CD4-positive, alpha-beta memory T cell (primary cell): ENCODE measurements around the gene OPCML. TPM values are rescaled to one million over a fixed set of nuclear protein-coding genes. Genes with fewer than 3 reads are reported as not detected.

Experiments used
- CTCF ChIA-PET: fragments of 350-600 bp; sonication (Branson Sonifier 250); formaldehyde crosslinking; loops from one replicate; lab custom pipeline; 2021; ENCODE audit warnings: inconsistent platforms; ENCODE audit not compliant: partially characterized antibody; lab: Charles Lee
- POLR2A ChIA-PET: fragments of 350-600 bp; sonication (Branson Sonifier 250); formaldehyde crosslinking; loops from one replicate; lab custom pipeline; 2021; ENCODE audit not compliant: partially characterized antibody; lab: Charles Lee
- DNase-seq, 5 donors: peaks; one replicate each; pipeline versions ENCODE4 v3.0.0 to v3.0.0-alpha.2; 2020 to 2022; ENCODE audit warnings: mixed read lengths in 1 of 5
- H3K27ac ChIP-seq: one replicate; pipeline ENCODE4 v1.7.0; 2013; ENCODE audit warnings: low read depth, low read length
- H3K27me3 ChIP-seq: 2 replicates; pipeline ENCODE4 v1.7.0; 2013; ENCODE audit warnings: mild to moderate bottlenecking, low read length, moderate library complexity; ENCODE audit not compliant: insufficient read depth
- H3K36me3 ChIP-seq: 2 replicates; pipeline ENCODE4 v1.7.0; 2013; ENCODE audit warnings: mild to moderate bottlenecking, low read length, moderate library complexity; ENCODE audit not compliant: insufficient read depth
- H3K4me1 ChIP-seq: 2 replicates; pipeline ENCODE4 v1.7.0; 2013; ENCODE audit warnings: mild to moderate bottlenecking, low read length, moderate library complexity; ENCODE audit not compliant: insufficient read depth
- H3K4me3 ChIP-seq, 2 donors: one replicate each; pipeline ENCODE4 v1.7.0; 2013; ENCODE audit warnings: low read length in 2 of 2, mild to moderate bottlenecking in 1 of 2
- H3K9me3 ChIP-seq, 2 donors: one replicate each; pipeline ENCODE4 v1.7.0; 2013; ENCODE audit warnings: low read length in 2 of 2, control low read depth in 1 of 2; ENCODE audit not compliant: control insufficient read depth in 1 of 2
- H3K27ac Mint-ChIP-seq, 7 donors: one replicate each; pipeline ENCODE4 v1.8.0; 2020 to 2021; ENCODE audit warnings: mixed read lengths in 7 of 7, mild to moderate bottlenecking in 6 of 7, inconsistent platforms in 3 of 7, moderate library complexity in 3 of 7
- H3K27me3 Mint-ChIP-seq, 2 donors: one replicate each; pipeline ENCODE4 v1.8.0; 2020 to 2021; ENCODE audit warnings: mixed read lengths in 2 of 2
- H3K36me3 Mint-ChIP-seq, 2 donors: one replicate each; pipeline ENCODE4 v1.8.0; 2020 to 2021; ENCODE audit warnings: mixed read lengths in 2 of 2, inconsistent platforms in 1 of 2, mild to moderate bottlenecking in 1 of 2
- H3K4me1 Mint-ChIP-seq, 4 donors: one replicate each; pipeline ENCODE4 v1.8.0; 2020 to 2021; ENCODE audit warnings: mixed read lengths in 4 of 4, mild to moderate bottlenecking in 1 of 4
- H3K4me3 Mint-ChIP-seq, 8 donors: one replicate each; pipeline ENCODE4 v1.8.0; 2020 to 2021; ENCODE audit warnings: mixed read lengths in 8 of 8, mild to moderate bottlenecking in 7 of 8, moderate library complexity in 6 of 8, inconsistent platforms in 3 of 8
- H3K9me3 Mint-ChIP-seq, 8 donors: one replicate each; pipeline ENCODE4 v1.8.0; 2020 to 2021; ENCODE audit warnings: mixed read lengths in 8 of 8, mild to moderate bottlenecking in 5 of 8, inconsistent platforms in 3 of 8, moderate library complexity in 1 of 8
- intact Hi-C: fragments of 100-400 bp; cut with micrococcal nuclease; formaldehyde crosslinking; loops from one replicate; pipeline ENCODE4 v1.15.1; 2023
- polyA plus RNA-seq, 2 donors: library from polyadenylated mRNA; unstranded; fragments of 300-500 nt; fragmentation: Illumina TruSeq; gene quantifications; one replicate each; pipeline ENCODE4 v1.2.3, GENCODE V29; 2021
- total RNA-seq, 2 experiments: library from RNA; stranded (reverse); gene quantifications; one replicate each; pipeline ENCODE4 v1.2.3, GENCODE V29; 2021

OPCML gene
- total and polyA plus RNA-seq, 4 experiments from 2014 or later, result not detected

- Mint-ChIP-seq H3K4me1 (no peaks in the 10 kb centered on the region), H3K27ac (no peak overlapping the region), H3K9me3 (peaks cover 0 to 5% (median 0%) of the 10 kb centered on the region in 8 donors), H3K27me3 (peaks cover 0 to 5% of the 10 kb centered on the region in 2 donors), H3K36me3 (no peaks in the 10 kb centered on the region), H3K4me3 (no peak overlapping the region)
- Histone ChIP-seq H3K27me3 (no peaks in the 10 kb centered on the region), H3K4me1 (no peaks in the 10 kb centered on the region), H3K9me3 (no peaks in the 10 kb centered on the region), H3K27ac (no peak overlapping the region), H3K4me3 (no peak overlapping the region), H3K36me3 (no peaks in the 10 kb centered on the region)
- DNase-seq, result no peak
- POLR2A ChIA-PET, result no interaction called here
- CTCF ChIA-PET, result no interaction called here
- intact Hi-C loops, result no loop called here
These were observed 656.1 kb downstream of the OPCML start for GRCh38 chr11:132876239-132876638.

- Histone ChIP-seq H3K27ac (no peak overlapping the region), H3K4me3 (no peak overlapping the region), H3K4me1 (no peaks in the 10 kb centered on the region), H3K36me3 (no peaks in the 10 kb centered on the region), H3K9me3 (no peaks in the 10 kb centered on the region), H3K27me3 (no peaks in the 10 kb centered on the region)
- Mint-ChIP-seq H3K27me3 (peaks cover 0 to 1% of the 10 kb centered on the region in 2 donors), H3K27ac (no peak overlapping the region), H3K4me1 (no peaks in the 10 kb centered on the region), H3K36me3 (no peaks in the 10 kb centered on the region), H3K4me3 (no peak overlapping the region), H3K9me3 (peaks cover 0 to 5% (median 0%) of the 10 kb centered on the region in 8 donors)
- ChIA-PET POLR2A (no interaction called here), CTCF (no interaction called here)
- intact Hi-C loops, result no loop called here
- DNase-seq, result no peak
These were observed 657.7 kb downstream of the OPCML start for GRCh38 chr11:132874638-132875037.

- H3K4me3 ChIP-seq, result no peak overlapping the region
- CTCF ChIA-PET, result no interaction called here
- H3K4me3 Mint-ChIP-seq, result no peak overlapping the region
- H3K9me3 Mint-ChIP-seq, result peaks cover 0 to 5% (median 0%) of the 10 kb centered on the region in 8 donors
- H3K27me3 Mint-ChIP-seq, result peaks cover 0 to 1% of the 10 kb centered on the region in 2 donors
- POLR2A ChIA-PET, result no interaction called here
- H3K36me3 ChIP-seq, result no peaks in the 10 kb centered on the region
- H3K4me1 Mint-ChIP-seq, result no peaks in the 10 kb centered on the region
- no peak overlapping the region for H3K27ac ChIP-seq
- DNase-seq, result no peak
- no peaks in the 10 kb centered on the region for H3K9me3 ChIP-seq
- H3K27me3 ChIP-seq, result no peaks in the 10 kb centered on the region
- no peaks in the 10 kb centered on the region for H3K36me3 Mint-ChIP-seq
- H3K27ac Mint-ChIP-seq, result no peak overlapping the region
- intact Hi-C loops, result no loop called here
- no peaks in the 10 kb centered on the region for H3K4me1 ChIP-seq
These were observed 658.5 kb downstream of the OPCML start for GRCh38 chr11:132873841-132874240.

GRCh38 chr11:132872211-132872610, 660.1 kb downstream of the OPCML start:
- no peaks in the 10 kb centered on the region for H3K9me3 ChIP-seq
- H3K36me3 Mint-ChIP-seq, result no peaks in the 10 kb centered on the region
- no peak for DNase-seq
- H3K9me3 Mint-ChIP-seq, result peaks cover 0 to 5% (median 0%) of the 10 kb centered on the region in 8 donors
- H3K4me3 Mint-ChIP-seq, result no peak overlapping the region
- CTCF ChIA-PET, result no interaction called here
- H3K4me1 Mint-ChIP-seq, result no peaks in the 10 kb centered on the region
- no peak overlapping the region for H3K27ac Mint-ChIP-seq
- H3K27me3 ChIP-seq, result no peaks in the 10 kb centered on the region
- intact Hi-C loops, result no loop called here
- peaks cover 0 to 1% of the 10 kb centered on the region in 2 donors for H3K27me3 Mint-ChIP-seq
- no peak overlapping the region for H3K27ac ChIP-seq
- POLR2A ChIA-PET, result no interaction called here
- no peaks in the 10 kb centered on the region for H3K36me3 ChIP-seq
- no peak overlapping the region for H3K4me3 ChIP-seq
- no peaks in the 10 kb centered on the region for H3K4me1 ChIP-seq

- Histone ChIP-seq H3K27ac (no peak overlapping the region), H3K4me1 (no peaks in the 10 kb centered on the region), H3K36me3 (no peaks in the 10 kb centered on the region), H3K4me3 (no peak overlapping the region), H3K9me3 (no peaks in the 10 kb centered on the region), H3K27me3 (no peaks in the 10 kb centered on the region)
- CTCF ChIA-PET, result no interaction called here
- Mint-ChIP-seq H3K27me3 (peaks cover 0 to 1% of the 10 kb centered on the region in 2 donors), H3K4me3 (no peak overlapping the region), H3K27ac (no peak overlapping the region), H3K36me3 (no peaks in the 10 kb centered on the region), H3K4me1 (no peaks in the 10 kb centered on the region), H3K9me3 (peaks cover 0 to 1% (median 0%) of the 10 kb centered on the region in 8 donors)
- intact Hi-C loops, result no loop called here
- POLR2A ChIA-PET, result no interaction called here
- no peak for DNase-seq
These were observed 665.3 kb downstream of the OPCML start for GRCh38 chr11:132866783-132867545.

- no peaks in the 10 kb centered on the region for H3K4me1 Mint-ChIP-seq
- no peaks in the 10 kb centered on the region for H3K36me3 Mint-ChIP-seq
- CTCF ChIA-PET, result no interaction called here
- Histone ChIP-seq H3K9me3 (no peaks in the 10 kb centered on the region), H3K4me3 (no peak overlapping the region), H3K27me3 (no peaks in the 10 kb centered on the region), H3K4me1 (no peaks in the 10 kb centered on the region), H3K27ac (no peak overlapping the region), H3K36me3 (no peaks in the 10 kb centered on the region)
- POLR2A ChIA-PET, result no interaction called here
- H3K9me3 Mint-ChIP-seq, result no peaks in the 10 kb centered on the region
- H3K4me3 Mint-ChIP-seq, result no peak overlapping the region
- intact Hi-C loops, result no loop called here
- DNase-seq, result no peak
- H3K27ac Mint-ChIP-seq, result no peak overlapping the region
- peaks cover 0 to 1% of the 10 kb centered on the region in 2 donors for H3K27me3 Mint-ChIP-seq
These were observed 666.7 kb downstream of the OPCML start for GRCh38 chr11:132865623-132866022.

- H3K4me3 ChIP-seq, result no peak overlapping the region
- ChIA-PET CTCF (no interaction called here), POLR2A (no interaction called here)
- Mint-ChIP-seq H3K27ac (no peak overlapping the region), H3K27me3 (peaks cover 0 to 1% of the 10 kb centered on the region in 2 donors), H3K4me1 (no peaks in the 10 kb centered on the region), H3K4me3 (no peak overlapping the region), H3K9me3 (no peaks in the 10 kb centered on the region), H3K36me3 (no peaks in the 10 kb centered on the region)
- H3K36me3 ChIP-seq, result no peaks in the 10 kb centered on the region
- H3K4me1 ChIP-seq, result no peaks in the 10 kb centered on the region
- DNase-seq, result no peak
- no peak overlapping the region for H3K27ac ChIP-seq
- H3K9me3 ChIP-seq, result no peaks in the 10 kb centered on the region
- no peaks in the 10 kb centered on the region for H3K27me3 ChIP-seq
- intact Hi-C loops, result no loop called here
These were observed 667.3 kb downstream of the OPCML start for GRCh38 chr11:132864811-132865576.
